Measurements from ENCODE around the gene RPS10.

DNA sequence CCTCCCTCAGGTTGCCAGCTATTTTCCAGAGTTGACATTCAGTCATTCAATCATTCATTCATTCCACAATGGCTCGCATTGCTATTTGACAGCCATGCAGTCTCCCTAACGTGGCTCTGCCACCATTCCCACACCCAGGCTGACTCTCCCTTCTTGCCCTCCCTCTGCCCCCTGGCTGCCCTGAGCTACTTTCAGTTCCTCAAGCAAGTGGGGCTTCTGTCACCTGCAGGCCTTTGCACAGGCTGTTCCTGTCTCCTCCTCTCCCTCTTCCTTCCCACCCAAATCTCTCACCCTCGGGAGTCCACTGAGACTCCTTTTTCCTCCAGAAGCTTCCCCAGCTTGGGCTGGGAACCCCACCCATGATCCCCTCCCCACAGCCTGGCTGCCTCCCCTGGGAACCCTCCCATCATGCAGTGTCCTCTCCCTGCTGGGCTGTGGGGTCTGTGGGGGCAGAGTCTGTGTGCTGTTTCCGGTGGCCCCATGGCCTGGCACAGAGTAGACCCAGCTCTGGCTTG is 42.6 kb upstream of the RPS10 start:
- TF ChIP-seq CTCF (conservative IDR thresholded peaks at IDR 0.05; ENCODE audit: low read length) (no peak), EZH2phosphoT487 (IDR thresholded peaks at IDR 0.05; ENCODE audit: borderline replicate concordance) (no peak)

Data from Loucy (cell line).